ENCODE data around the gene TPRG1L.
"Not testable (repeated sequence)": the region's sequence is repeated elsewhere in the genome, so short reads cannot be mapped to it uniquely, and the experiment has no call there.

The TPRG1L gene

DNA sequence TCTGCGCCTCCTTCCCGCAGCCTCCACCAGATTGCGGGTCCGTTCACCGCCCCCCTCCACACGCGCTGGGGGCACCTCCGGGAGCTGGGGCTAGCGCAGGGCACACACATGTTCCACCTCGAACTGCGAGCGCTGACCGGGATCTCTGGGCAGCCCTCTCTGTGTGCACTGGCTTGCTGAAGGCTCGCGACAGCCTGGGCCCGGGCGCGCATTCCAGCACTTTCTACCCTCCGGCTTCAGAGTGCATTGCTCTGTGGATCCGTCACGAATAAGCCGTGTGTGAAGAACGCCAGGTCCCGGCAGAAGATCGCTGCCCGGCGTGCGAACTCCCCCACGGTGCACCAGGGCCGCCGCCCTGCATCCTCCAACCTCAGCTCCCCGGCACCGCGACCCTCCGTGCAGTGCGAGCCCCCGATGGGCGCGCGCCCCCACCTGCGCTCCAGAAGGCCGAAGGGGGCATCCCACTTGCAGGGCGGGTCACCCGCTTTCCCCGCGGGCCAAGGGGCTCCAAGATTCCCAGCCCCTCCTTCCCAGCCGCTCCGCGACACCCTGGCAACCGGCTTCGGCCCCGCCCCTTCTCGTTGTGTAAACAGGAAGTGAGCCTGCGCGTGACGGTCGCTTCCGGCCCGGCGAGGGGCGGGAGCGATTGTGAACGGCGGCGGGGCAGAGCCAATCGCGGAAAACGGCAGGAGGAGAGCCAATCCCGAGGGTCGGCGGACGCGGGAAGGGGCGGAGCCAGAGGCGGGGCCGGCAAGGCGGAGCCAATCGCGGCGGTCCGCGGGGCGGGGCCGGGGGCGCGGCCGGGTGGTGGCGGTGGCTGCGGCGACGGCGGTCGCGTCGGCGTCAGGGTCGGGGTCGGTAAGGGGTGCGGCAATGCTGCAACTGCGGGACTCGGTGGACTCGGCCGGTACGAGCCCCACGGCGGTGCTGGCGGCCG lies at the start of gene TPRG1L:
TPRG1L (plus strand) TSS at position 816 of the 937 bp plus-strand sequence; CDS start at position 874, 58 bp downstream.
- H3K4me3 ChIP-seq (ENCODE audit: insufficient read depth, low read length, poor library complexity, severe bottlenecking), result peak within 1 kb of the TSS; percentile 60
- H3K4me2 ChIP-seq (ENCODE audit: low read depth, low read length, poor library complexity, severe bottlenecking), result peak within 1 kb of the TSS; percentile 55
- peak within 1 kb of the TSS; percentile 93 for H2AFZ ChIP-seq (ENCODE audit: low read depth, low read length, severe bottlenecking)
- no peaks in the 10 kb centered on the region for H3F3A ChIP-seq (ENCODE audit: insufficient read depth)
- no peaks in the 10 kb centered on the region for H3K79me2 ChIP-seq (ENCODE audit: insufficient read depth, low read length)
- no peaks in the 10 kb centered on the region for H3K27me3 ChIP-seq (ENCODE audit: low read length)
- no peaks in the 10 kb centered on the region for H3K36me3 ChIP-seq (ENCODE audit: low read length)
- TF ChIP-seq, protein P1, sequence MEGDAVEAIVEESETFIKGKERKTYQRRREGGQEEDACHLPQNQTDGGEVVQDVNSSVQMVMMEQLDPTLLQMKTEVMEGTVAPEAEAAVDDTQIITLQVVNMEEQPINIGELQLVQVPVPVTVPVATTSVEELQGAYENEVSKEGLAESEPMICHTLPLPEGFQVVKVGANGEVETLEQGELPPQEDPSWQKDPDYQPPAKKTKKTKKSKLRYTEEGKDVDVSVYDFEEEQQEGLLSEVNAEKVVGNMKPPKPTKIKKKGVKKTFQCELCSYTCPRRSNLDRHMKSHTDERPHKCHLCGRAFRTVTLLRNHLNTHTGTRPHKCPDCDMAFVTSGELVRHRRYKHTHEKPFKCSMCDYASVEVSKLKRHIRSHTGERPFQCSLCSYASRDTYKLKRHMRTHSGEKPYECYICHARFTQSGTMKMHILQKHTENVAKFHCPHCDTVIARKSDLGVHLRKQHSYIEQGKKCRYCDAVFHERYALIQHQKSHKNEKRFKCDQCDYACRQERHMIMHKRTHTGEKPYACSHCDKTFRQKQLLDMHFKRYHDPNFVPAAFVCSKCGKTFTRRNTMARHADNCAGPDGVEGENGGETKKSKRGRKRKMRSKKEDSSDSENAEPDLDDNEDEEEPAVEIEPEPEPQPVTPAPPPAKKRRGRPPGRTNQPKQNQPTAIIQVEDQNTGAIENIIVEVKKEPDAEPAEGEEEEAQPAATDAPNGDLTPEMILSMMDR (IDR thresholded peaks at IDR 0.05; ENCODE audit: insufficient read depth, low read length, poor library complexity, severe bottlenecking), result no peak
- TF ChIP-seq EZH2phosphoT487 (conservative IDR thresholded peaks at IDR 0.05; ENCODE audit: low read length), result no peak
- peak within 1 kb of the TSS; percentile 55 for H3K9ac ChIP-seq (ENCODE audit: low read length)
- no peak within 1 kb of the TSS for H3K27ac ChIP-seq (ENCODE audit: low read depth, low read length)
- no peaks in the 10 kb centered on the region for H4K20me1 ChIP-seq (ENCODE audit: low read depth, low read length)
- no peaks in the 10 kb centered on the region for H3K9me2 ChIP-seq (replicated peaks; ENCODE audit: insufficient read depth, low read length)
- H3K9me3 ChIP-seq (ENCODE audit: insufficient read depth, low read length), result no peaks in the 10 kb centered on the region

DNA sequence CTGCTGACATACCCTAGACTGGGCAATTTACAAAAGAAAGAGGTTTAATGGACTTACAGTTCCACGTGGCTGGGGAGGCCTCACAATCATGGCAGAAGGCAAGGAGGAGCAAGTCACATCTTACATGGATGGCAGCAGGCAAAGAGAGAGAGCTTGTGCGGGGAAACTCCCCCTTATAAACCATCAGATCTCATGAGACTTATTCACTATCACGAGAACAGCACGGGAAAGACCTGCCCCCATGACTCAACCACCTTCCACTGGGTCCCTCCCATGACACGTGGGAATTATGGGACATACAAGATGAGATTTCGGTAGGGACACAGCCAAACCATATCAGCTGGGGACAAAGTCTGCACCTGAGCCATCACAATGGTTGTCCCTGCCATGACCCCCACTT lies 49.3 kb upstream of the TPRG1L start:
- H3K9ac ChIP-seq (ENCODE audit: low read length); H4K20me1 ChIP-seq (ENCODE audit: low read depth, low read length); H3K9me3 ChIP-seq (ENCODE audit: insufficient read depth, low read length); H2AFZ ChIP-seq (ENCODE audit: low read depth, low read length, severe bottlenecking); H3K36me3 ChIP-seq (ENCODE audit: low read length); H3F3A ChIP-seq (ENCODE audit: insufficient read depth); H3K4me2 ChIP-seq (ENCODE audit: low read depth, low read length, poor library complexity, severe bottlenecking); H3K9me2 ChIP-seq (replicated peaks; ENCODE audit: insufficient read depth, low read length); H3K27ac ChIP-seq (ENCODE audit: low read depth, low read length); H3K4me3 ChIP-seq (ENCODE audit: insufficient read depth, low read length, poor library complexity, severe bottlenecking); H3K79me2 ChIP-seq (ENCODE audit: insufficient read depth, low read length); H3K27me3 ChIP-seq (ENCODE audit: low read length): not testable (repeated sequence)

DNA sequence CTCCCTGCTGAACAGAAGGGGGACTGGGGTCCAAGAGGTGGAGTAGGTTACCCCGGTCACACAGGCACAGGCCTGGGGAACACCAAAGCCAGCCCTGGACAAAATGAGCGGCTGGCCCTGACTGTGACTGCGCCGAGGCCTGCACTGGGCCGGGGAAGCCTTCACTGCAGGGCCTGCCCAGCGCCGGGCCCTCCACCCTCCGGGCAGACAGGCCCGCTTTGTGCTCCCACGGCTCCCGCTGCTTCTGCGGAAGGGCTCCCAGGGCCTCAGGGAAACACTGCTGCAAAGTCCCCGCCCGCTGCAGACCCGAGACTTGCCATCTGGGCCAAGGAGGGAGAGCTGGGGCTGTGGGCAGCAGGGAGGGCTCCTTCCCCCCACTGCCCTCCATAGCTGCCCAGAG lies 48.8 kb upstream of the TPRG1L start:
- Histone ChIP-seq H3K27me3 (ENCODE audit: low read length) (no peaks in the 10 kb centered on the region), H2AFZ (ENCODE audit: low read depth, low read length, severe bottlenecking) (no peak overlapping the region), H3K4me3 (ENCODE audit: insufficient read depth, low read length, poor library complexity, severe bottlenecking) (no peak overlapping the region), H4K20me1 (ENCODE audit: low read depth, low read length) (no peaks in the 10 kb centered on the region), H3K9me3 (ENCODE audit: insufficient read depth, low read length) (no peaks in the 10 kb centered on the region), H3K79me2 (ENCODE audit: insufficient read depth, low read length) (no peaks in the 10 kb centered on the region), H3K9ac (ENCODE audit: low read length) (no peak overlapping the region), H3K27ac (ENCODE audit: low read depth, low read length) (no peak overlapping the region), H3K36me3 (ENCODE audit: low read length) (no peaks in the 10 kb centered on the region), H3K9me2 (replicated peaks; ENCODE audit: insufficient read depth, low read length) (no peaks in the 10 kb centered on the region), H3K4me2 (ENCODE audit: low read depth, low read length, poor library complexity, severe bottlenecking) (no peak overlapping the region), H3F3A (ENCODE audit: insufficient read depth) (no peaks in the 10 kb centered on the region)
- no peak for TF ChIP-seq EZH2phosphoT487 (conservative IDR thresholded peaks at IDR 0.05; ENCODE audit: low read length)
- TF ChIP-seq, protein P1 (IDR thresholded peaks at IDR 0.05; ENCODE audit: insufficient read depth, low read length, poor library complexity, severe bottlenecking), result no peak

DNA sequence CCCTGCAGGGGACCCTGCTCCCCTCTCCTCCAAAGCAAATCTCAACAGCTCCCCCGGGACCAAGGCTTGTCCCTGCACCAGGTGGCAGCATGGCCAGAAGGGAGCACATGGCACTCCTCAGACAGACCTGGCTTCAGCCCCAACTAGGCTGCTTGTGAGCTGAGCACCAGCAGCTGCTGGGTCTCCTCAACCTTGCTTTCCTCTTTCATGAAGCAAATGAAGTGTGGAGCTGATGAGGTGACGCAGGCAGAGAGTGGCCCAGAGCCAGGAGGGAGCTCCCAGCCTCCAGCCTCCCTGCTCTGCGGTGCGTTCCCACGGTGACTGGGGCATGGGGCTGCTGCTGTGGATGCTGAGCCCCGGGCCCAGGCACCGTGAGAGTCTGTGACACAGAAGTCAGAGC lies 47.5 kb upstream of the TPRG1L start:
- Histone ChIP-seq H3K79me2 (ENCODE audit: insufficient read depth, low read length) (no peaks in the 10 kb centered on the region), H3K36me3 (ENCODE audit: low read length) (no peaks in the 10 kb centered on the region), H3K27ac (ENCODE audit: low read depth, low read length) (no peak overlapping the region), H4K20me1 (ENCODE audit: low read depth, low read length) (no peaks in the 10 kb centered on the region), H3K4me2 (ENCODE audit: low read depth, low read length, poor library complexity, severe bottlenecking) (no peak overlapping the region), H3K9me3 (ENCODE audit: insufficient read depth, low read length) (no peaks in the 10 kb centered on the region), H3K9me2 (replicated peaks; ENCODE audit: insufficient read depth, low read length) (no peaks in the 10 kb centered on the region), H3F3A (ENCODE audit: insufficient read depth) (no peaks in the 10 kb centered on the region), H3K4me3 (ENCODE audit: insufficient read depth, low read length, poor library complexity, severe bottlenecking) (no peak overlapping the region), H3K9ac (ENCODE audit: low read length) (no peak overlapping the region), H3K27me3 (ENCODE audit: low read length) (no peaks in the 10 kb centered on the region), H2AFZ (ENCODE audit: low read depth, low read length, severe bottlenecking) (no peak overlapping the region)
- no peak for TF ChIP-seq EZH2phosphoT487 (conservative IDR thresholded peaks at IDR 0.05; ENCODE audit: low read length)
- TF ChIP-seq, protein P1 (IDR thresholded peaks at IDR 0.05; ENCODE audit: insufficient read depth, low read length, poor library complexity, severe bottlenecking), result no peak

All from SU-DHL-6 (cell line).